Heart left ventricle (tissue), 13 donors: ENCODE measurements around the gene RNF6.

Experiments used
- CTCF ChIP-seq, 12 donors: fragments of 200-600 bp; sonication (generic) in 4 of 12; IDR thresholded peaks; one replicate each; pipeline versions ENCODE4 v1.5.0 to v1.8.0; 2018 to 2022; ENCODE audit warnings: antibody characterized with exemption in 12 of 12, mild to moderate bottlenecking in 5 of 12
- POLR2A ChIP-seq, 2 donors: fragments of 450-650 bp; IDR thresholded peaks; one replicate each; pipeline ENCODE4 v1.6.1; 2017; ENCODE audit warnings: antibody characterized with exemption in 2 of 2, mild to moderate bottlenecking in 2 of 2, moderate library complexity in 2 of 2
- donor health status: ischemic (EF 13 %, LVEDD 7.1; RV severe dilation, severe dysfunction).
- donor health status: DM: no; HTN: yes; CAD: no.
- donor health status: DM: no; HTN: no; CAD: no.
- donor health status: ischemic (EF 25% LVEDD 6.9; RV normal size, moderate dysfunction).
- donor health status: ischemic (EF 25% LVEDD 5.7; RV mildly dilated, moderate dysfunction).
- donor health status: ischemic (EF 35%, LVEDD 5.7; RV mildly dilated, moderate dysfunction).
- donor health status: nonischemic (EF 11% LVEDD 7.7; RV severe dilation, severe dysfunction).
- donor health status: DM: yes; HTN: yes; CAD: no.
- donor health status: PGD.
- donor health status: ischemic (EF 29% LVEDD 5.4; RV normal size, mild dysfunction).
- donor health status: nonischemic (EF 23%, LVEDD 6.1; RV moderate dilation, normal function).

- TF ChIP-seq CTCF (IDR thresholded peaks at IDR 0.05) (no peak), POLR2A (IDR thresholded peaks at IDR 0.05) (no peak)
Measured at GRCh38 chr13:26253262-26253786, 31.2 kb upstream of the RNF6 start.
